Fibroblast of peridontal ligament (primary cell): ENCODE data around the gene PCED1A.

ENCODE experiments used
- DNase-seq: peaks from one replicate; pipeline ENCODE4 v3.0.0-alpha.2; 2010; ENCODE audit errors: extremely low read depth

The PCED1A gene

GRCh38 chr20:2840138-2840966 is at the start of gene PCED1A, which contains the start of gene VPS16:
Gene PCED1A (minus strand): TSS chr20:2840655. CDS start chr20:2839912, 743 bp downstream.
Gene VPS16 (plus strand): TSS chr20:2840745. CDS start chr20:2840775, 30 bp downstream.
- peak; percentile 75 for DNase-seq

- no peak for DNase-seq
These were observed 49.3 kb upstream of the PCED1A start for GRCh38 chr20:2889797-2890196.

- DNase-seq = no peak
These were observed 48.8 kb upstream of the PCED1A start for GRCh38 chr20:2889209-2889608.

- DNase-seq = no peak
These were observed 47.9 kb upstream of the PCED1A start for GRCh38 chr20:2888224-2888955.

- no peak for DNase-seq
These were observed 47.3 kb upstream of the PCED1A start for GRCh38 chr20:2887715-2888114.

- DNase-seq = no peak
These were observed 43.5 kb upstream of the PCED1A start for GRCh38 chr20:2883726-2884637.

GRCh38 chr20:2880650-2881049 is 40.2 kb upstream of the PCED1A start:
- DNase-seq = no peak

GRCh38 chr20:2879146-2879545 is 38.7 kb upstream of the PCED1A start:
- DNase-seq = peak; percentile 88

- DNase-seq = no peak
These were observed 38.1 kb upstream of the PCED1A start for GRCh38 chr20:2878515-2878914.

GRCh38 chr20:2875690-2876203 is 35.3 kb upstream of the PCED1A start:
- no peak for DNase-seq

- peak; percentile 6 for DNase-seq
These were observed 34.0 kb upstream of the PCED1A start for GRCh38 chr20:2874456-2874855.

- no peak for DNase-seq
These were observed 33.2 kb upstream of the PCED1A start for GRCh38 chr20:2873747-2874041.

- DNase-seq = peak; percentile 85
These were observed 32.7 kb upstream of the PCED1A start, which contains the start of gene PTPRA for GRCh38 chr20:2873010-2873746. Gene PTPRA (plus strand): TSS chr20:2873481. CDS start chr20:2964278, 90,797 bp downstream.

- DNase-seq = peak; percentile 35
These were observed 32.1 kb upstream of the PCED1A start for GRCh38 chr20:2872459-2873009.

- DNase-seq = no peak
These were observed 31.4 kb upstream of the PCED1A start for GRCh38 chr20:2871661-2872458.

GRCh38 chr20:2871111-2871465 is 30.6 kb upstream of the PCED1A start:
- peak; percentile 39 for DNase-seq

GRCh38 chr20:2869381-2869780 is 28.9 kb upstream of the PCED1A start:
- no peak for DNase-seq

GRCh38 chr20:2867081-2867864 is 26.8 kb upstream of the PCED1A start:
- no peak for DNase-seq

GRCh38 chr20:2866236-2866635 is 25.8 kb upstream of the PCED1A start:
- no peak for DNase-seq
